Karpas-422 (cell line): Measurements from ENCODE around the gene RAPGEF5. TPM values are rescaled to one million over a fixed set of nuclear protein-coding genes. Genes with fewer than 3 reads are reported as not detected.

Experiments used
- DNase-seq: peaks from one replicate; pipeline ENCODE4 v3.0.0-alpha.2; 2015
- H2AFZ ChIP-seq: fragments of 200-600 bp; sonication (generic); 2 replicates; pipeline ENCODE4 v1.6.1; 2014; ENCODE audit warnings: antibody characterized with exemption, low read length, mixed read lengths
- H3K27ac ChIP-seq: fragments of 200-600 bp; sonication (generic); 2 replicates; pipeline ENCODE4 v1.5.1; 2014; ENCODE audit warnings: mild to moderate bottlenecking, low read length, moderate library complexity
- H3K27me3 ChIP-seq: fragments of 200-600 bp; sonication (generic); 2 replicates; pipeline ENCODE4 v1.6.1; 2014; ENCODE audit warnings: low read length, mixed read lengths
- H3K36me3 ChIP-seq: fragments of 200-600 bp; sonication (generic); 2 replicates; pipeline ENCODE4 v1.6.1; 2014; ENCODE audit warnings: low read length, mixed read lengths; ENCODE audit not compliant: insufficient read depth
- H3K4me1 ChIP-seq: fragments of 200-600 bp; sonication (generic); 2 replicates; pipeline ENCODE4 v1.6.1; 2014; ENCODE audit warnings: mild to moderate bottlenecking, low read length, mixed read lengths
- H3K4me2 ChIP-seq: fragments of 200-600 bp; sonication (generic); 2 replicates; pipeline ENCODE4 v1.6.1; 2014; ENCODE audit warnings: low read length, low read depth, mild to moderate bottlenecking; ENCODE audit not compliant: poor library complexity, severe bottlenecking
- H3K4me3 ChIP-seq: fragments of 200-600 bp; sonication (generic); 2 replicates; pipeline ENCODE4 v1.5.1; 2014; ENCODE audit warnings: mild to moderate bottlenecking, antibody characterized with exemption, low read length, mixed read lengths
- H3K79me2 ChIP-seq: fragments of 200-600 bp; sonication (generic); 2 replicates; pipeline ENCODE4 v1.6.1; 2014; ENCODE audit warnings: mild to moderate bottlenecking, low read length, mixed read lengths
- H3K9ac ChIP-seq: fragments of 200-600 bp; sonication (generic); 2 replicates; pipeline ENCODE4 v1.6.0; 2014; ENCODE audit warnings: low read length
- H3K9me2 ChIP-seq: fragments of 200-600 bp; sonication (generic), shearing (Covaris generic); replicated peaks from 2 replicates; pipeline ENCODE4 v1.6.0; 2014; ENCODE audit warnings: mild to moderate bottlenecking, low read length, moderate library complexity; ENCODE audit not compliant: insufficient read depth
- H3K9me3 ChIP-seq: fragments of 300-700, 200-600 bp; sonication (generic); 2 replicates; pipeline ENCODE4 v1.6.1; 2014; ENCODE audit warnings: low read length, mixed read lengths
- H4K20me1 ChIP-seq: fragments of 200-600 bp; sonication (generic); 2 replicates; pipeline ENCODE4 v1.6.1; 2014; ENCODE audit warnings: mild to moderate bottlenecking, antibody characterized with exemption, low read length, low read depth; ENCODE audit not compliant: insufficient read depth
- total RNA-seq: library from RNA; depleted of rRNA; stranded (reverse); fragments of >200 nt; shearing (Covaris generic); gene quantifications from 2 replicates; pipeline ENCODE4 v1.2.3, GENCODE V29; 2014; ENCODE audit warnings: low replicate concordance

Gene RAPGEF5
- total RNA-seq, 1 experiment from 2014 or later = 81.6 TPM

- H3K4me2 ChIP-seq = peak overlapping the region; percentile 36
- H3K4me1 ChIP-seq = peaks cover 91% of the 10 kb centered on the region
- H3K9me3 ChIP-seq = no peaks in the 10 kb centered on the region
- DNase-seq = no peak
- no peak overlapping the region for H3K9ac ChIP-seq
- H3K79me2 ChIP-seq = peaks cover 100% of the 10 kb centered on the region
- peak overlapping the region; percentile 56 for H3K27ac ChIP-seq
- H3K36me3 ChIP-seq = no peaks in the 10 kb centered on the region
- H3K27me3 ChIP-seq = no peaks in the 10 kb centered on the region
- H4K20me1 ChIP-seq = no peaks in the 10 kb centered on the region
- no peak overlapping the region for H2AFZ ChIP-seq
- H3K4me3 ChIP-seq = no peak overlapping the region
- H3K9me2 ChIP-seq = no peaks in the 10 kb centered on the region
Observed at GRCh38 chr7:22326181-22326580, 30.8 kb downstream of the RAPGEF5 start.

- Histone ChIP-seq H3K4me1 (peaks cover 87% of the 10 kb centered on the region), H3K9me3 (no peaks in the 10 kb centered on the region), H3K4me2 (peak overlapping the region; percentile 36), H3K4me3 (no peak overlapping the region), H3K36me3 (no peaks in the 10 kb centered on the region), H3K9ac (no peak overlapping the region), H3K79me2 (peaks cover 100% of the 10 kb centered on the region), H4K20me1 (peaks cover under 1% of the 10 kb centered on the region; the same call in 1 of the 2 replicates), H2AFZ (no peak overlapping the region), H3K27me3 (no peaks in the 10 kb centered on the region), H3K9me2 (no peaks in the 10 kb centered on the region), H3K27ac (peak overlapping the region; percentile 56)
- no peak for DNase-seq
Observed at GRCh38 chr7:22325671-22326070, 31.3 kb downstream of the RAPGEF5 start.

GRCh38 chr7:22323714-22324113 lies 33.2 kb downstream of the RAPGEF5 start:
- peak overlapping the region; percentile 36 for H3K4me2 ChIP-seq
- no peak overlapping the region for H2AFZ ChIP-seq
- peaks cover 99% of the 10 kb centered on the region for H3K79me2 ChIP-seq
- no peaks in the 10 kb centered on the region for H3K9me2 ChIP-seq
- no peaks in the 10 kb centered on the region for H3K27me3 ChIP-seq
- H3K36me3 ChIP-seq = no peaks in the 10 kb centered on the region
- peaks cover 79% of the 10 kb centered on the region for H3K4me1 ChIP-seq
- DNase-seq = no peak
- H3K9ac ChIP-seq = no peak overlapping the region
- H3K27ac ChIP-seq = peak overlapping the region; percentile 56
- peaks cover 8% of the 10 kb centered on the region; the same call in 1 of the 2 replicates for H4K20me1 ChIP-seq
- no peak overlapping the region for H3K4me3 ChIP-seq
- no peaks in the 10 kb centered on the region for H3K9me3 ChIP-seq

GRCh38 chr7:22320416-22320815 lies 36.5 kb downstream of the RAPGEF5 start:
- Histone ChIP-seq H3K4me1 (peaks cover 46% of the 10 kb centered on the region), H3K4me2 (no peak overlapping the region), H2AFZ (no peak overlapping the region), H3K36me3 (peaks cover 4% of the 10 kb centered on the region; the same call in 1 of the 2 replicates), H3K27me3 (no peaks in the 10 kb centered on the region), H3K9me3 (no peaks in the 10 kb centered on the region), H3K4me3 (no peak overlapping the region), H3K79me2 (peaks cover 78% of the 10 kb centered on the region), H3K27ac (no peak overlapping the region), H4K20me1 (peaks cover 8% of the 10 kb centered on the region; the same call in 1 of the 2 replicates), H3K9me2 (no peaks in the 10 kb centered on the region), H3K9ac (no peak overlapping the region)
- DNase-seq = no peak

- no peak for DNase-seq
- no peaks in the 10 kb centered on the region for H3K27me3 ChIP-seq
- peaks cover 8% of the 10 kb centered on the region; the same call in 1 of the 2 replicates for H4K20me1 ChIP-seq
- no peaks in the 10 kb centered on the region for H3K9me2 ChIP-seq
- H3K4me3 ChIP-seq = no peak overlapping the region
- peaks cover 39% of the 10 kb centered on the region for H3K4me1 ChIP-seq
- peak overlapping the region; percentile 7; the same call in 1 of the 2 replicates for H3K27ac ChIP-seq
- H3K9me3 ChIP-seq = no peaks in the 10 kb centered on the region
- H3K36me3 ChIP-seq = peaks cover 10% of the 10 kb centered on the region
- no peak overlapping the region for H2AFZ ChIP-seq
- H3K9ac ChIP-seq = no peak overlapping the region
- H3K79me2 ChIP-seq = peaks cover 72% of the 10 kb centered on the region
- no peak overlapping the region for H3K4me2 ChIP-seq
Observed at GRCh38 chr7:22319424-22320403, 37.2 kb downstream of the RAPGEF5 start.

- no peak overlapping the region for H2AFZ ChIP-seq
- no peak overlapping the region for H3K9ac ChIP-seq
- H3K9me3 ChIP-seq = no peaks in the 10 kb centered on the region
- H3K4me2 ChIP-seq = no peak overlapping the region
- H3K4me1 ChIP-seq = peaks cover 26% of the 10 kb centered on the region
- H3K4me3 ChIP-seq = no peak overlapping the region
- H3K79me2 ChIP-seq = peaks cover 67% of the 10 kb centered on the region
- H3K36me3 ChIP-seq = peaks cover 22% of the 10 kb centered on the region
- peaks cover 8% of the 10 kb centered on the region; the same call in 1 of the 2 replicates for H4K20me1 ChIP-seq
- H3K9me2 ChIP-seq = no peaks in the 10 kb centered on the region
- no peaks in the 10 kb centered on the region for H3K27me3 ChIP-seq
- no peak overlapping the region for H3K27ac ChIP-seq
- DNase-seq = no peak
Observed at GRCh38 chr7:22318376-22318775, 38.6 kb downstream of the RAPGEF5 start.

GRCh38 chr7:22317632-22318031 lies 39.3 kb downstream of the RAPGEF5 start:
- DNase-seq = no peak
- H3K9ac ChIP-seq = no peak overlapping the region
- H4K20me1 ChIP-seq = peaks cover 8% of the 10 kb centered on the region; the same call in 1 of the 2 replicates
- peaks cover 29% of the 10 kb centered on the region for H3K36me3 ChIP-seq
- no peaks in the 10 kb centered on the region for H3K9me3 ChIP-seq
- H3K27ac ChIP-seq = no peak overlapping the region
- no peak overlapping the region for H3K4me2 ChIP-seq
- peaks cover 18% of the 10 kb centered on the region; the same call in 1 of the 2 replicates for H3K4me1 ChIP-seq
- no peaks in the 10 kb centered on the region for H3K9me2 ChIP-seq
- no peak overlapping the region for H3K4me3 ChIP-seq
- no peak overlapping the region for H2AFZ ChIP-seq
- H3K79me2 ChIP-seq = peaks cover 67% of the 10 kb centered on the region
- H3K27me3 ChIP-seq = no peaks in the 10 kb centered on the region

- Histone ChIP-seq H3K9ac (no peak overlapping the region), H3K9me3 (no peaks in the 10 kb centered on the region), H3K79me2 (peaks cover 63% of the 10 kb centered on the region), H3K9me2 (no peaks in the 10 kb centered on the region), H3K4me2 (no peak overlapping the region), H3K36me3 (peaks cover 31% of the 10 kb centered on the region), H3K4me1 (peaks cover 16% of the 10 kb centered on the region; the same call in 1 of the 2 replicates), H3K4me3 (no peak overlapping the region), H3K27me3 (no peaks in the 10 kb centered on the region), H2AFZ (no peak overlapping the region), H3K27ac (no peak overlapping the region), H4K20me1 (peaks cover 8% of the 10 kb centered on the region; the same call in 1 of the 2 replicates)
- no peak for DNase-seq
Observed at GRCh38 chr7:22316914-22317313, 40.0 kb downstream of the RAPGEF5 start.
